IMR-90 (cell line): ENCODE data around the gene METRNL. TPM values are rescaled to one million over a fixed set of nuclear protein-coding genes. Genes with fewer than 3 reads are reported as not detected.

Experiments
- ATAC-seq: fragments of 200-7000 bp; cut with Tn5 transposase; 2 replicates; pipeline ENCODE4 v1.9.1; 2020; ENCODE audit warnings: low read depth, mild to moderate bottlenecking, moderate library complexity
- BruUV-seq: library from RNA; stranded (reverse); fragments of 400-500 nt; replicated peaks from 2 replicates; lab custom pipeline; 2021; lab: Mats Ljungman, UMichigan
- CTCF ChIA-PET: fragments of 300-600 bp; formaldehyde crosslinking; extraction: SDS; loops from one replicate; lab custom pipeline; 2021; ENCODE audit warnings: antibody characterized with exemption; lab: Yijun Ruan, JAX
- POLR2A ChIA-PET: fragments of 300-600 bp; sonication (Branson Sonifier 250); formaldehyde crosslinking; loops from one replicate; lab custom pipeline; 2022; ENCODE audit warnings: antibody characterized with exemption; ENCODE audit not compliant: unreplicated experiment; lab: Charles Lee
- DNase-seq: peaks from one replicate; pipeline ENCODE4 v3.0.0; 2013
- H2AFZ ChIP-seq: replicated peaks from 2 replicates; pipeline ENCODE3; 2013; ENCODE audit warnings: low read length, mild to moderate bottlenecking; ENCODE audit not compliant: poor library complexity
- H2AK5ac ChIP-seq: 2 replicates; pipeline ENCODE4 v1.6.1; 2013; ENCODE audit warnings: low read depth, low read length, inconsistent platforms
- H2AK9ac ChIP-seq: replicated peaks from 2 replicates; pipeline ENCODE3; 2013; ENCODE audit warnings: mild to moderate bottlenecking, low read depth, low read length, moderate library complexity; ENCODE audit not compliant: poor library complexity
- H2BK120ac ChIP-seq: 2 replicates; pipeline ENCODE4 v1.6.1; 2013; ENCODE audit warnings: low read depth, low read length, inconsistent platforms
- H2BK15ac ChIP-seq: 3 replicates; pipeline ENCODE4 v1.6.1; 2013; ENCODE audit warnings: low read depth, low read length, inconsistent platforms
- H2BK20ac ChIP-seq: 2 replicates; pipeline ENCODE4 v1.6.1; 2013; ENCODE audit warnings: low read depth, mild to moderate bottlenecking, inconsistent platforms, low read length, moderate library complexity
- H2BK5ac ChIP-seq: 2 replicates; pipeline ENCODE4 v1.6.1; 2013; ENCODE audit warnings: mild to moderate bottlenecking, low read depth, low read length, inconsistent platforms; ENCODE audit not compliant: poor library complexity, severe bottlenecking
- H3K14ac ChIP-seq: replicated peaks from 2 replicates; pipeline ENCODE4 v1.6.1; 2013; ENCODE audit warnings: low read depth, low read length, inconsistent platforms
- H3K18ac ChIP-seq: 2 replicates; pipeline ENCODE4 v1.6.1; 2013; ENCODE audit warnings: low read depth, low read length, control low read depth
- H3K23ac ChIP-seq: 2 replicates; pipeline ENCODE4 v1.6.1; 2013; ENCODE audit warnings: low read depth, low read length, inconsistent platforms
- H3K27ac ChIP-seq: 2 replicates; pipeline ENCODE4 v1.5.1; 2013; ENCODE audit warnings: mild to moderate bottlenecking, control low read depth, low read length; ENCODE audit not compliant: insufficient read depth
- H3K27me3 ChIP-seq: 2 replicates; pipeline ENCODE4 v1.6.1; 2013; ENCODE audit warnings: low read length; ENCODE audit not compliant: control insufficient read depth, insufficient read depth
- H3K36me3 ChIP-seq: 2 replicates; pipeline ENCODE4 v1.6.1; 2013; ENCODE audit warnings: low read length, mixed read lengths; ENCODE audit not compliant: control insufficient read depth, insufficient read depth
- H3K4ac ChIP-seq: 2 replicates; pipeline ENCODE4 v1.6.1; 2013; ENCODE audit warnings: low read depth, low read length, inconsistent platforms
- H3K4me1 ChIP-seq: 2 replicates; pipeline ENCODE4 v1.6.1; 2013; ENCODE audit warnings: low read length, mixed read lengths; ENCODE audit not compliant: control insufficient read depth, insufficient read depth
- H3K4me2 ChIP-seq: 2 replicates; pipeline ENCODE4 v1.6.1; 2013; ENCODE audit warnings: low read depth, mild to moderate bottlenecking, control low read depth, low read length, moderate library complexity
- H3K4me3 ChIP-seq: 2 replicates; pipeline ENCODE4 v1.5.1; 2013; ENCODE audit warnings: low read depth, mild to moderate bottlenecking, control low read depth, low read length, moderate library complexity; ENCODE audit not compliant: insufficient read depth
- H3K56ac ChIP-seq: 2 replicates; pipeline ENCODE4 v1.6.1; 2013; ENCODE audit warnings: low read length, inconsistent platforms; ENCODE audit not compliant: insufficient read depth; ENCODE audit errors: extremely low read depth
- H3K79me1 ChIP-seq, 2 experiments: 2 replicates each; pipeline ENCODE4 v1.6.1; 2013; ENCODE audit warnings: low read length in 2 of 2, inconsistent platforms in 1 of 2, low read depth in 1 of 2
- H3K9ac ChIP-seq: 2 replicates; pipeline ENCODE4 v1.6.1; 2013; ENCODE audit warnings: low read depth, low read length, control low read depth
- H3K9me1 ChIP-seq: 2 replicates; pipeline ENCODE4 v1.6.1; 2013; ENCODE audit warnings: low read length, inconsistent platforms; ENCODE audit not compliant: insufficient read depth
- H3K9me3 ChIP-seq: 2 replicates; pipeline ENCODE4 v1.6.1; 2013; ENCODE audit warnings: low read length; ENCODE audit not compliant: control insufficient read depth, insufficient read depth
- H4K20me1 ChIP-seq: 2 replicates; pipeline ENCODE4 v1.6.1; 2013; ENCODE audit warnings: low read length, inconsistent platforms; ENCODE audit not compliant: insufficient read depth
- H4K5ac ChIP-seq: 2 replicates; pipeline ENCODE4 v1.6.1; 2013; ENCODE audit warnings: mild to moderate bottlenecking, low read depth, low read length, control low read depth
- H4K8ac ChIP-seq, 2 experiments: 2 replicates each; pipeline ENCODE4 v1.6.1; 2013; ENCODE audit warnings: low read depth in 2 of 2, low read length in 2 of 2, control low read depth in 1 of 2, inconsistent platforms in 1 of 2
- H4K91ac ChIP-seq: 2 replicates; pipeline ENCODE4 v1.6.1; 2013; ENCODE audit warnings: low read depth, low read length, inconsistent platforms; ENCODE audit not compliant: insufficient read depth
- CEBPB ChIP-seq: IDR thresholded peaks from 2 replicates; pipeline ENCODE4 v1.6.1; 2012; ENCODE audit warnings: low read depth, low read length, improper control_type of control experiment
- MXI1 ChIP-seq: IDR thresholded peaks from 2 replicates; pipeline ENCODE4 v1.6.1; 2012; ENCODE audit warnings: low read depth, mild to moderate bottlenecking, low read length, moderate library complexity, borderline replicate concordance
- WGBS, 2 experiments: methylation state at CpG; one replicate each; pipeline versions ENCODE4 v1.1.5 to v1.1.7; 2013; ENCODE audit warnings: missing lambda C conversion rate in 2 of 2; ENCODE audit not compliant: insufficient read length in 1 of 2; ENCODE audit errors: extremely low coverage in 2 of 2; 5-methylcytosine and 5-hydroxymethylcytosine counted together
- dilution Hi-C: fragments of 300-500 bp; cut with HindIII; formaldehyde crosslinking; loops from one replicate; pipeline ENCODE4 v1.14.3; 2018; ENCODE audit warnings: low sequenced_read_pairs; ENCODE audit not compliant: unreplicated experiment
- in situ Hi-C: fragments of 300-500 bp; cut with MboI; formaldehyde crosslinking; loops from 3 replicates; pipeline ENCODE4 v1.14.3; 2019; ENCODE audit warnings: low sequenced_read_pairs, inconsistent platforms, mixed read lengths
- intact Hi-C: fragments of 100-400 bp; cut with micrococcal nuclease; formaldehyde crosslinking; loops from 2 replicates; pipeline ENCODE4 v1.10.0; 2022
- polyA plus RNA-seq, 3 experiments: library from polyadenylated mRNA; depleted of rRNA; stranded (reverse); fragments of >200 nt; gene quantifications; 2 replicates each; pipeline ENCODE4 v1.2.3, GENCODE V29; 2012; ENCODE audit warnings: low replicate concordance in 1 of 3
- total RNA-seq: library from RNA; depleted of rRNA; stranded (reverse); fragments of >200 nt; gene quantifications from 2 replicates; pipeline ENCODE4 v1.2.3, GENCODE V29; 2012

METRNL gene
- total and polyA plus RNA-seq, 2 of the 4 experiments (the other 2 are of a cell fraction) = 17.9 to 48.2 TPM

DNA sequence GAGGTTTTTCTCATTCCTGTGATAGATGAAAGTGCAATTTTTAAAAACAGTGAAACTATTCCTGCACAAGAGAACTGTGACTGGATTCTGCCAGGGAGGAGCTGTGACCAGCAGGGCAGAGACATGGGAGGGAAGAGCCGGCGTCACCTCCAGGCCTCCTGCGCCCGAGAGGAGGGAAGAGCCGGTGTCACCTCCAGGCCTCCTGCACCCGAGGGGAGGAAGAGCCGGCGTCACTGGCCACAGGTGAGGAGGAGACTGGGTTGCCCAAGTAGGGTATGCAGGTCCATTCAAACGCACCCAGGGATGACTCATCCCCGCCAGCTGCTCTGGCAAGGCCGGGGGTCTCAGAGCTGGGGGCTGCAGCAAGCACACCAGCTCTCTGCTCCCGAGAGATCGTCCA is 56.7 kb downstream of the METRNL start:
- no peak overlapping the region for H2BK5ac ChIP-seq
- no peak overlapping the region for H3K23ac ChIP-seq
- dilution Hi-C loops = no loop called here

More for the DNA sequence above, 56.7 kb downstream of the METRNL start:
- DNase-seq = no peak
- Histone ChIP-seq H3K4me1 (no peaks in the 10 kb centered on the region), H3K9me3 (no peaks in the 10 kb centered on the region), H3K4me3 (no peak overlapping the region), H3K79me1 (no peaks in the 10 kb centered on the region), H2AFZ (no peak overlapping the region), H2BK20ac (no peak overlapping the region), H2BK15ac (no peak overlapping the region), H2BK120ac (no peak overlapping the region), H3K14ac (no peak overlapping the region), H3K56ac (no peak overlapping the region), H4K91ac (no peak overlapping the region), H4K8ac (no peak overlapping the region), H4K5ac (no peak overlapping the region), H3K36me3 (no peaks in the 10 kb centered on the region), H3K4me2 (no peak overlapping the region), H4K20me1 (no peaks in the 10 kb centered on the region), H3K4ac (no peak overlapping the region), H3K9me1 (no peaks in the 10 kb centered on the region), H2AK9ac (no peak overlapping the region), H3K27me3 (peaks cover 44% of the 10 kb centered on the region), H2AK5ac (no peak overlapping the region), H3K9ac (no peak overlapping the region), H3K18ac (no peak overlapping the region), H3K27ac (no peak overlapping the region)
- no peak for ATAC-seq
- intact Hi-C loops = no loop called here
- WGBS, 2 experiments = 93% methylated on average over 2 of the region's 13 CpGs; no CpG with 5 or more reads in 1 of the 2 experiments
- POLR2A ChIA-PET = no interaction called here
- in situ Hi-C loops = no loop called here
- BruUV-seq = no TSS peak
- CTCF ChIA-PET = no interaction called here
- TF ChIP-seq CEBPB (no peak), MXI1 (no peak)
